GM12892 (cell line): ENCODE data around the gene SPSB1.

Source experiments
- DNase-seq: peaks from one replicate; pipeline ENCODE4 v3.0.0; 2011; ENCODE audit not compliant: insufficient read length
- FAIRE-seq: peaks from 2 replicates; lab custom pipeline; 2011; peaks lifted over from hg19 to GRCh38; lab: Jason Lieb, UNC
- POLR2A ChIP-seq: IDR thresholded peaks from 2 replicates; pipeline ENCODE4 v1.6.1; 2011; ENCODE audit warnings: low read depth, low read length, control low read depth
- POLR2AphosphoS5 ChIP-seq: IDR thresholded peaks from 2 replicates; pipeline ENCODE4 v1.6.1; 2011; ENCODE audit warnings: low read depth, low read length, control low read depth
- TAF1 ChIP-seq: IDR thresholded peaks from 2 replicates; pipeline ENCODE4 v1.6.1; 2011; ENCODE audit warnings: low read depth, mild to moderate bottlenecking, control low read depth, low read length, borderline replicate concordance

Gene SPSB1

GRCh38 chr1:9328201-9328600 is 35.5 kb downstream of the SPSB1 start:
- FAIRE-seq = no peak
- TF ChIP-seq POLR2AphosphoS5 (no peak), POLR2A (no peak), TAF1 (no peak)
- DNase-seq = no peak

GRCh38 chr1:9328715-9329114 is 36.0 kb downstream of the SPSB1 start:
- TF ChIP-seq POLR2AphosphoS5 = no peak
- no peak for TF ChIP-seq TAF1
- no peak for TF ChIP-seq POLR2A
- DNase-seq (no peak), FAIRE-seq (no peak)

- FAIRE-seq (no peak), DNase-seq (no peak)
- TF ChIP-seq TAF1 (no peak), POLR2AphosphoS5 (no peak)
Measured at GRCh38 chr1:9331016-9331415, 38.3 kb downstream of the SPSB1 start.

GRCh38 chr1:9331558-9332346 is 39.1 kb downstream of the SPSB1 start:
- DNase-seq (no peak), FAIRE-seq (no peak)
- no peak for TF ChIP-seq POLR2A
- no peak for TF ChIP-seq TAF1
- TF ChIP-seq POLR2AphosphoS5 = no peak

- no peak for DNase-seq
- TF ChIP-seq POLR2A = no peak
- TF ChIP-seq TAF1 = no peak
- TF ChIP-seq POLR2AphosphoS5 = no peak
- no peak for FAIRE-seq
Measured at GRCh38 chr1:9332513-9333143, 39.9 kb downstream of the SPSB1 start.

- no peak for DNase-seq
Measured at GRCh38 chr1:9338397-9339246, 45.9 kb downstream of the SPSB1 start.

GRCh38 chr1:9340172-9340854 is 47.6 kb downstream of the SPSB1 start:
- no peak for FAIRE-seq
- no peak for DNase-seq
- TF ChIP-seq POLR2A (no peak), POLR2AphosphoS5 (no peak), TAF1 (no peak)

More at GRCh38 chr1:9338397-9339246, 45.9 kb downstream of the SPSB1 start:
- no peak for FAIRE-seq
- TF ChIP-seq POLR2AphosphoS5 (no peak), POLR2A (no peak), TAF1 (no peak)

GRCh38 chr1:9340864-9341263 is 48.2 kb downstream of the SPSB1 start:
- TF ChIP-seq POLR2AphosphoS5 (no peak), POLR2A (no peak), TAF1 (no peak)
- no peak for DNase-seq
- no peak for FAIRE-seq

- FAIRE-seq (no peak), DNase-seq (no peak)
- TF ChIP-seq TAF1 = no peak
- TF ChIP-seq POLR2A = no peak
- no peak for TF ChIP-seq POLR2AphosphoS5
Measured at GRCh38 chr1:9341301-9341845, 48.7 kb downstream of the SPSB1 start.

GRCh38 chr1:9343269-9343668 is 50.6 kb downstream of the SPSB1 start:
- FAIRE-seq (no peak), DNase-seq (no peak)
- no peak for TF ChIP-seq TAF1
- no peak for TF ChIP-seq POLR2AphosphoS5
- no peak for TF ChIP-seq POLR2A
